ENCODE data around the gene ZCCHC14. TPM values are rescaled to one million over a fixed set of nuclear protein-coding genes. Genes with fewer than 3 reads are reported as not detected.
"Not testable (repeated sequence)": the region's sequence is repeated elsewhere in the genome, so short reads cannot be mapped to it uniquely, and the experiment has no call there.

The ZCCHC14 gene
- total and polyA plus RNA-seq, 2 of the 13 experiments (the other 11 are each of a cell fraction or from before 2014, with no cell fraction given) = 12.4 to 12.5 TPM

DNA sequence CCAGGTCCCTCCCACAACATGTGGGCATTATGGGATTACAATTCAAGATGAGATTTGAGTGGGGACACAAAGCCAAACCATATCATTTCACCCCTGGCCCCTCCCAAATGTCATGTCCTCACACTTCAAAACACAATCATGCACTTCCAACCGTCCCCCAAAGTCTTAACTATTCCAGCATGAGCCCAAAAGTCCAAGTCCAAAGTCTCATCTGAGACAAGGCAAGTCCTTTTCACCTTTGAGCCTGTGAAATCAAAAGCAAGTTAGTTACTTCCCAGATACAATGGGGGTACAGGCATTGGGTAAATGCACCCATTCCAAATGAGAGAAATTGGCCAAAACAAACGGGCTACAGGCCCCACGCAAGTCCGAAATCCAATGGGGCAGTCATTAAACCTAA is 17.0 kb upstream of the ZCCHC14 start:
- H3K27ac ChIP-seq (ENCODE audit: extremely low read length, insufficient read depth, low read length); H3K4me2 ChIP-seq (ENCODE audit: low read depth, low read length); FAIRE-seq; BruUV-seq (replicated peaks); in situ Hi-C loops (cut with HindIII; ENCODE audit: extremely low pct_ligation_motif_present, low pct_unique_long_range_greater_than_20kb); H2AFZ ChIP-seq (ENCODE audit: low read length); H4K20me1 ChIP-seq (ENCODE audit: insufficient read depth, low read length); intact Hi-C loops (cut with micrococcal nuclease; ENCODE audit: unreplicated experiment); CTCF ChIA-PET (ENCODE audit: low intra/inter-chr PET ratio, low total read pairs); H3K9me3 ChIP-seq (ENCODE audit: low read length); H3K9ac ChIP-seq (ENCODE audit: insufficient read depth, low read depth, low read length); H3K79me2 ChIP-seq (ENCODE audit: insufficient read depth, low read length); H3K27me3 ChIP-seq (ENCODE audit: control insufficient read depth in 1 of 2, insufficient read depth in 2 of 2, low read length in 2 of 2); ATAC-seq; H3K36me3 ChIP-seq (replicated peaks in 1 of 2; ENCODE audit: control insufficient read depth in 1 of 2, insufficient read depth in 2 of 2, low read length in 2 of 2); H3K4me3 ChIP-seq (replicated peaks in 1 of 3; ENCODE audit: insufficient read depth in 1 of 3, low read depth in 2 of 3, low read length in 3 of 3); DNase-seq (ENCODE audit: low spot score); TF ChIP-seq HNF4G (CRISPR knock-in tag; IDR thresholded peaks at IDR 0.05; ENCODE audit: borderline replicate concordance, low read depth): not testable (repeated sequence)
- TF ChIP-seq NCOR1 (IDR thresholded peaks at IDR 0.05; ENCODE audit: borderline replicate concordance, low read length) (0 out of 2 replicates have a peak, but pooled peaks have one; percentile 26), HNF4A (CRISPR knock-in tag; IDR thresholded peaks at IDR 0.05) (peak; percentile 68), ZMYM4 (CRISPR knock-in tag; IDR thresholded peaks at IDR 0.05) (peak; percentile 28), HNF4G (IDR thresholded peaks at IDR 0.05; ENCODE audit: borderline replicate concordance, low read depth, low read length) (peak; percentile 49; the same call in 1 of the 2 replicates)
- TF ChIP-seq, protein P1, sequence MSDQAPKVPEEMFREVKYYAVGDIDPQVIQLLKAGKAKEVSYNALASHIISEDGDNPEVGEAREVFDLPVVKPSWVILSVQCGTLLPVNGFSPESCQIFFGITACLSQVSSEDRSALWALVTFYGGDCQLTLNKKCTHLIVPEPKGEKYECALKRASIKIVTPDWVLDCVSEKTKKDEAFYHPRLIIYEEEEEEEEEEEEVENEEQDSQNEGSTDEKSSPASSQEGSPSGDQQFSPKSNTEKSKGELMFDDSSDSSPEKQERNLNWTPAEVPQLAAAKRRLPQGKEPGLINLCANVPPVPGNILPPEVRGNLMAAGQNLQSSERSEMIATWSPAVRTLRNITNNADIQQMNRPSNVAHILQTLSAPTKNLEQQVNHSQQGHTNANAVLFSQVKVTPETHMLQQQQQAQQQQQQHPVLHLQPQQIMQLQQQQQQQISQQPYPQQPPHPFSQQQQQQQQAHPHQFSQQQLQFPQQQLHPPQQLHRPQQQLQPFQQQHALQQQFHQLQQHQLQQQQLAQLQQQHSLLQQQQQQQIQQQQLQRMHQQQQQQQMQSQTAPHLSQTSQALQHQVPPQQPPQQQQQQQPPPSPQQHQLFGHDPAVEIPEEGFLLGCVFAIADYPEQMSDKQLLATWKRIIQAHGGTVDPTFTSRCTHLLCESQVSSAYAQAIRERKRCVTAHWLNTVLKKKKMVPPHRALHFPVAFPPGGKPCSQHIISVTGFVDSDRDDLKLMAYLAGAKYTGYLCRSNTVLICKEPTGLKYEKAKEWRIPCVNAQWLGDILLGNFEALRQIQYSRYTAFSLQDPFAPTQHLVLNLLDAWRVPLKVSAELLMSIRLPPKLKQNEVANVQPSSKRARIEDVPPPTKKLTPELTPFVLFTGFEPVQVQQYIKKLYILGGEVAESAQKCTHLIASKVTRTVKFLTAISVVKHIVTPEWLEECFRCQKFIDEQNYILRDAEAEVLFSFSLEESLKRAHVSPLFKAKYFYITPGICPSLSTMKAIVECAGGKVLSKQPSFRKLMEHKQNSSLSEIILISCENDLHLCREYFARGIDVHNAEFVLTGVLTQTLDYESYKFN (CRISPR knock-in tag; conservative IDR thresholded peaks at IDR 0.05) = peak; percentile 38
- POLR2A ChIA-PET = interaction anchor here (1.2 kb wide), 1 partner anchor 28 kb away, joined by 3 read pairs; no protein-coding TSS in a partner anchor
- 45% methylated on average over 4 of the region's 4 CpGs for WGBS (ENCODE audit: low lambda C conversion rate)
- peaks cover 54% of the 10 kb centered on the region for H3K4me1 ChIP-seq (ENCODE audit: insufficient read depth, low read length)

All from HepG2 (cell line).